IPS-18c (cell line): Measurements from ENCODE around the gene SMAD1.
"Not testable (repeated sequence)": the region's sequence is repeated elsewhere in the genome, so short reads cannot be mapped to it uniquely, and the experiment has no call there.

Experiments used
- H3K4me3 ChIP-seq: 2 replicates; pipeline ENCODE4 v1.7.0; 2013; ENCODE audit warnings: low read depth, mild to moderate bottlenecking, low read length, moderate library complexity; ENCODE audit not compliant: insufficient read depth
- H3K9me3 ChIP-seq: one replicate; pipeline ENCODE4 v1.6.1; 2013; ENCODE audit warnings: mild to moderate bottlenecking, low read length, moderate library complexity; ENCODE audit not compliant: control insufficient read depth, insufficient read depth

The SMAD1 gene

GRCh38 chr4:145505995-145506394, 24.3 kb downstream of the SMAD1 start:
- Histone ChIP-seq H3K9me3 (no peaks in the 10 kb centered on the region), H3K4me3 (no peak overlapping the region)

- Histone ChIP-seq H3K4me3 (no peak overlapping the region), H3K9me3 (no peaks in the 10 kb centered on the region)
Measured at GRCh38 chr4:145507636-145508035, 26.0 kb downstream of the SMAD1 start.

GRCh38 chr4:145511913-145512522, 30.4 kb downstream of the SMAD1 start:
- H3K4me3 ChIP-seq = no peak overlapping the region
- no peaks in the 10 kb centered on the region for H3K9me3 ChIP-seq

- no peaks in the 10 kb centered on the region for H3K9me3 ChIP-seq
- H3K4me3 ChIP-seq = no peak overlapping the region
Measured at GRCh38 chr4:145513020-145513621, 31.5 kb downstream of the SMAD1 start.

GRCh38 chr4:145520172-145520571, 38.5 kb downstream of the SMAD1 start:
- H3K9me3 ChIP-seq = no peaks in the 10 kb centered on the region
- H3K4me3 ChIP-seq = no peak overlapping the region

GRCh38 chr4:145521282-145521681, 39.6 kb downstream of the SMAD1 start:
- Histone ChIP-seq H3K4me3 (no peak overlapping the region), H3K9me3 (no peaks in the 10 kb centered on the region)

- Histone ChIP-seq H3K4me3 (no peak overlapping the region), H3K9me3 (no peaks in the 10 kb centered on the region)
Measured at GRCh38 chr4:145523117-145523516, 41.5 kb downstream of the SMAD1 start.

- H3K4me3 ChIP-seq = no peak overlapping the region
Measured at GRCh38 chr4:145524552-145524951, 42.9 kb downstream of the SMAD1 start.

GRCh38 chr4:145525291-145525740, 43.7 kb downstream of the SMAD1 start:
- Histone ChIP-seq H3K4me3 (no peak overlapping the region), H3K9me3 (no peaks in the 10 kb centered on the region)

More at GRCh38 chr4:145524552-145524951, 42.9 kb downstream of the SMAD1 start:
- H3K9me3 ChIP-seq = no peaks in the 10 kb centered on the region

- Histone ChIP-seq H3K4me3 (no peak overlapping the region), H3K9me3 (no peaks in the 10 kb centered on the region)
Measured at GRCh38 chr4:145527773-145528172, 46.1 kb downstream of the SMAD1 start.

- no peaks in the 10 kb centered on the region for H3K9me3 ChIP-seq
- H3K4me3 ChIP-seq = no peak overlapping the region
Measured at GRCh38 chr4:145528601-145529000, 46.9 kb downstream of the SMAD1 start.

- Histone ChIP-seq H3K4me3 (no peak overlapping the region), H3K9me3 (no peaks in the 10 kb centered on the region)
Measured at GRCh38 chr4:145530189-145530588, 48.5 kb downstream of the SMAD1 start.

- Histone ChIP-seq H3K9me3 (no peaks in the 10 kb centered on the region), H3K4me3 (no peak overlapping the region)
Measured at GRCh38 chr4:145530662-145531061, 49.0 kb downstream of the SMAD1 start.

GRCh38 chr4:145531223-145531622, 49.6 kb downstream of the SMAD1 start:
- H3K4me3 ChIP-seq = no peak overlapping the region

GRCh38 chr4:145531859-145532258, 50.2 kb downstream of the SMAD1 start:
- no peak overlapping the region for H3K4me3 ChIP-seq
- H3K9me3 ChIP-seq = no peaks in the 10 kb centered on the region

More at GRCh38 chr4:145531223-145531622, 49.6 kb downstream of the SMAD1 start:
- no peaks in the 10 kb centered on the region for H3K9me3 ChIP-seq

- Histone ChIP-seq H3K9me3 (no peaks in the 10 kb centered on the region), H3K4me3 (no peak overlapping the region)
Measured at GRCh38 chr4:145533001-145533400, 51.3 kb downstream of the SMAD1 start.

- H3K4me3 ChIP-seq, H3K9me3 ChIP-seq: not testable (repeated sequence)
Measured at GRCh38 chr4:145533415-145533814, 51.8 kb downstream of the SMAD1 start.

GRCh38 chr4:145533961-145534360, 52.3 kb downstream of the SMAD1 start:
- no peaks in the 10 kb centered on the region for H3K9me3 ChIP-seq

GRCh38 chr4:145535202-145535601, 53.5 kb downstream of the SMAD1 start:
- Histone ChIP-seq H3K9me3 (no peaks in the 10 kb centered on the region), H3K4me3 (no peak overlapping the region)

More at GRCh38 chr4:145533961-145534360, 52.3 kb downstream of the SMAD1 start:
- H3K4me3 ChIP-seq = no peak overlapping the region
